ENCODE results near the gene BCL2L15.
"Not testable (repeated sequence)": the region's sequence is repeated elsewhere in the genome, so short reads cannot be mapped to it uniquely, and the experiment has no call there.

BCL2L15 gene

GRCh38 chr1:113868387-113869083, 18.8 kb downstream of the BCL2L15 start:
- no peak for DNase-seq

DNA sequence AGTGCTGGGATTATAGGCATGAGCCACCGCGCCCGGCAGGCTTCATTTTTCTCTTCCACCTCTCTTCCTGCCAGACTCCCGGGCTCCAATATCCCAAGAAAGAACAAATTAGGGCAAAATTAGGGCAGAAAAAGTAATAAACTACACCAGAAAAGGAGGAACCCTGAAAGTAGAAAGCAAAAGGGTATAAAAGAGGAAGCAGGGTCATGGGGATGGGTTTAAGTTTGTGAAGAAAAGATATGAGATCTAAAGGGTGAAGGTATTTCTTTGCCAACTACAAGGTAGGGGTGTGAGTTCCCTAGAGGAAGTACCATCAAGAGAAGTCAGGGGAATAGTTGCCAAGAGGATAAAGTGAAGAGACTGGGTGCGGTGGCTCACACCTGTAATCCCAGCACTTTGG, 25.7 kb downstream of the BCL2L15 start:
- no peak for DNase-seq

DNA sequence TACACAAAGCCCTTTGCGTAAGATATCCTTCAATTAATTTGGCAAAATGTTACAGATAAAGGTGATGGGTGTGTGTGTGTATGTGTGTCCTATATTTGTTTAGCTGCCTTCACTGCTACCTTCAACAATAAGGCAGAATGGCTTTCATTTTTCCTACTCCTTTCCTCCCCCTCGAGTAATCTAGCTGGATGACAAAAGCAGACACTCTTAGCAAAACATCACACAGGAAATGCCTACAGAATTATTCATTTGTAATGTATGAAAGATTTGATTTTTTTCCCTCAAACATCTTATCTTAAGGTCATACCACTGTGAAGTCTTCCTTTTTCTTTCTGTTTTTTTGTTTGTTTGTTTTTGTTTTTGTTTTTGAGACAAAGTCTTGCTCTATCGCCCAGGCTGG, 26.5 kb downstream of the BCL2L15 start:
- DNase-seq, result no peak

DNA sequence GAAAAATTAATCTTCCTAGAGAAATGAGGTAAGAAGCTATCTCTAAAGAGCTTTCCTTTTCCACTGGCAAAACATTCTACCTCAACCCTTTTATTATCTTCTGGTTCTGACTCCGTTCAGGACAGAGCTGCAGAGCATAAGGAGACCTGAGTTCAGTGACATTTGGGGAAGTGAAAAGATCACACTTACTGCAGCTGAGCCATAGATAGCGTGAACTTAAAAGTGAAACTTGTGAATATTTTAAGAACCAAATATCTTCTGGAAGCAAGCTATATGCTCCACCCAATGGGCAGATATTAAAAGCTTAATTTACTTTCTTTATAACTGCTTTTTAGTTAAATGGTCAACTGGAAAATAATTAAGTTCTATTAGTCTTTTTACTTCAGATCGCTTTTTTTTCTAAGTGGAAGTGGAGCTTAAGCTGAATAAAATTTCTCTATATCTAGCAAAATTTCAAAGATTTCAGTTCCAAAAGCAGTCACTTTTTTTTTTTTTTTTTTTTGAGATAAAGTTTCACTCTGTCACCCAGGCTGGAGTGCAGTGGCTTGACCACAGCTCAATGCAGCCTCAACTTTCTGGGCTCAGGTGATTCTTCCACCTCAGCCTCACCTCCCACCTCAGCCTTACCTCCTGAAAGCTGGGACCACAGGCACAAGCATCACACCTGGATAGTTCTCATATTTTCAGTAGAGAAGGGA, 27.8 kb downstream of the BCL2L15 start:
- DNase-seq, result no peak

DNA sequence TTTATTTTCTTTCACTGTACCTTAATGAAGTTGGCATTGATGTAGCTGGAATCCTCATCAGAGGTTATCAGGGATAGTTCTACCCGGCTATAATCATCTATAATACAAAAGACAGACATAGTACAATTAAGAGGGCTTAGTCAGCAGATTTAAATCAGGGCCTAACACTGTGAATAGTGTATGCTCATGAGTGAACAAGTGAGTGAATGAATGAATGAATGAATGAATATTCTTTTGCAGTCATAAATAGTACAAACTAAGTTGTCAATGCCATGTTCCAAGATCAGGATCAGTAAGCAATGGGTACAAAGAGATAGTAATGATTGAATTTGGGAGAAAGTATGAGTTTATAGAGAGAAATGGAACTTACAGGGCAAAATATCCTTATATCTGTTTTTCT, 28.4 kb downstream of the BCL2L15 start:
- no peak for DNase-seq

- DNase-seq, result no peak
These were observed 29.0 kb downstream of the BCL2L15 start for GRCh38 chr1:113858418-113858817.

DNA sequence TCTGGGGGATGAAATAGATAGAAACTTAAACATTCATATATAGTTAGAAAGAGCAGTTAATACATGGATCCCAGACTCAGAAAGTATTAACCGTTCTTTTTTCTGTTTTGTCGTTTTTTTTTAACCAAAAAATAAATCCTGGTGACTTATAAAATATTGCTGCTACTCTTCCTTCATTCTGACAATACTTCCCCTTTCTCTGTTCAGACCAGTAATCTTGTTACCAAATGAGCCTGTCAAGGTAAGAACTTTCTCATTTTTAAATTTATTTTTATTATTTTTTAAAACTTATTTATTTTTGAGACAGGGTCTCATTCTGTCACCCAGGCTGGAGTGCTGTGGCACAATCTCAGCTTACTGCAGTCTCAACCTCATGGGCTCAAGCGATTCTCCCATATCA, 29.6 kb downstream of the BCL2L15 start:
- DNase-seq, result no peak

DNA sequence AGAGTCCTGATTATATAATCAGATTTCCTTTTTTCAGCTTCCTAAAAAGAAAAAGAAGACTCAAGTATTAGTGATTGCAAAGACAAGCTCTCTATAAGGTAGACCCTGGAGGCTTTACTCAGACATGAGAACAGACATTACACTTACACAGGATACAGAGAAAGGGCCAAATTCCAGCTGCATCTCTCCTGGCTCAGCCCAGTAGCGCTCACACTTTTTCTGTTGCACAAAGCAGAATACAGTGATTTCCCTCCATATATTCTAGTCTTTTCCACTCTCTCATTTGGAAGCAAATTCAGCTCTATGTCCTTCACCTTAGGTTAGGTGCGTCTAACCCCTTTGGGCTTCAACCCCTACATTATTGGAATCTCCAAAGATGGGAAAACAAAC, 31.0 kb downstream of the BCL2L15 start:
- no peak for DNase-seq

DNA sequence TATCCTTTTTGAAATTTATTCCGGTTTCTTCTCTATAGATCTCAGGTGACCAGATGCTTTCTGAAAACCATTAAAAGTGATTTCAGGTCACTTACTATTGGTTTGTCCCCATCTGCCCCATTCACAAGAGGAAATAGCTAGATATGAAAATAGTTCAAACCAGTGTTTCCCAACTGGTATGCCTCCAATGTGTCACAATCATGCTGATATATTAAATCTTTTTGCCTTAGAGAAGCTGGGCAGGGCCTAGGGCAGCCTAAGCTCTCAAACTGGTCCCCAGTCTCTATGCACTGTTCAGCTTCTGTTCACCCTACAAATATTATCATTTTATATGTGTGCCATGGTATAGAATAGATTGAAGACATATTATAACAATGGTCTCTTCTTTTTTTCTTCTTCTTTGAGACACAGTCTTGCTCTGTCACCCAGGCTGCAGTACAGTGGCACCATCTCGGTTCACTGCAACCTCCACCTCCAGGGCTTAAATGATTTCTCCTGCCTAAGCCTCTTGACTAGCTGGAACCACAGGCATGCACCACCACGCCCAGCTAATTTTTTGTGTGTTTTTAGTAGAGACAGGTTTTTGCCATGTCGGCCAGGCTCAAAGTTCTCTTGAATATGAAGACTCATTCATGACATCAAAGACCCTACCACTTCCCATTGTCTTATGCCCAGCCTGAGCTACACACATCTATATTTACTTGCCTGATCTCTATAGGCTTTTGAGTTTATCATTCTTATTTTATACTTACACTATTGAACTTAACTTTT, 31.6 kb downstream of the BCL2L15 start:
- DNase-seq, result no peak

DNA sequence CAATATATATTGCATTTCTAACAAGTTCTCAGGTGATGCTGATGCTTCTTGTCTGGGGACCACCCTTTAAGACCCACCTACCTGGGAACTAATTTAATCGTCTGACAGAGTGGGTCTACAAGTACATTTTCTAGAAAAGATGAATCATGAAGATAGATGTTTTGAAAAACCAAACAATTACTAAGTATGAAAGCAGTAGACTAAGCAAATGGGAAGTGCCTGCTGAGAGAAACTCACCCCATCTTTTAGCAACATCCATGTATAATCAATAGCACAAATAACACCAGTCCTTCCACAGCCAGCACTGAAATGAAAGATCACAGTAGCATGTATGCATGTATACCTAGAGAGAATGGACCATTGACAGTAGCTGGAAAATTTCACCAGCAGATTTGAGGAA, 33.1 kb downstream of the BCL2L15 start:
- no peak for DNase-seq

- not testable (repeated sequence) for DNase-seq
These were observed 34.7 kb downstream of the BCL2L15 start for GRCh38 chr1:113852694-113853093.

DNA sequence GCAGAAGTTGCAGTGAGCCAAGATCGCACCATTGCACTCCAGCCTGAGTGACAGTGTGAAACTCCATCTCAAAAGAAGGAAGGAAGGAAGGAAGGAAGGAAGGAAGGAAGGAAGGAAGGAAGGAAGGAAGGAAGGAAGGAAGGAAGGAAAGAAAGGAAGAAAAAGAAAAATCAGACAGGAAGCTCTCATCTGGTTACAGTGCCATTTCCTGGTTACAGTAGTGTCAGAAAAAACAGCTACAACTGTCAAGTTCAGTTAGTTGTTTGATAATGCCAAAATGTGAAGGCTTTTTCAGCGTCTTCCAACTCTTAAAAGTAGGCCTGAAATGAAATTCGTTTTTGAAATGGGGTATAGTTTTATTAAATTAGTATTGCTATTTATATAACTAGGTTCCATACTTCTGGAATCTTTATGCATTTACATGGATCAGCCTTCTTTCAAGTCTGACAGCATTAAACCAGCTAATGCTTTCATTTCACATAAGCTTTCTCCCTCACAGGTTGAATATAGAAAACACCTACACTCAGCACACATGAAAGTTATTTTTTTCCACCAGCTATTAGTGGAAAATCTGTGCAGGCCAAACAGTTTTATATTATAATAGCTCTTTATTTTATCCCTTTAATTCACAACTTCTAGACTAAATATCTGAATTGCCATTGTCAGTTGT, 37.1 kb downstream of the BCL2L15 start:
- DNase-seq, result no peak

- DNase-seq, result no peak
These were observed 38.3 kb downstream of the BCL2L15 start for GRCh38 chr1:113849072-113849471.

- DNase-seq, result no peak
These were observed 40.9 kb downstream of the BCL2L15 start for GRCh38 chr1:113846391-113847035.

- no peak for DNase-seq
These were observed 50.8 kb downstream of the BCL2L15 start for GRCh38 chr1:113836534-113836933.

DNA sequence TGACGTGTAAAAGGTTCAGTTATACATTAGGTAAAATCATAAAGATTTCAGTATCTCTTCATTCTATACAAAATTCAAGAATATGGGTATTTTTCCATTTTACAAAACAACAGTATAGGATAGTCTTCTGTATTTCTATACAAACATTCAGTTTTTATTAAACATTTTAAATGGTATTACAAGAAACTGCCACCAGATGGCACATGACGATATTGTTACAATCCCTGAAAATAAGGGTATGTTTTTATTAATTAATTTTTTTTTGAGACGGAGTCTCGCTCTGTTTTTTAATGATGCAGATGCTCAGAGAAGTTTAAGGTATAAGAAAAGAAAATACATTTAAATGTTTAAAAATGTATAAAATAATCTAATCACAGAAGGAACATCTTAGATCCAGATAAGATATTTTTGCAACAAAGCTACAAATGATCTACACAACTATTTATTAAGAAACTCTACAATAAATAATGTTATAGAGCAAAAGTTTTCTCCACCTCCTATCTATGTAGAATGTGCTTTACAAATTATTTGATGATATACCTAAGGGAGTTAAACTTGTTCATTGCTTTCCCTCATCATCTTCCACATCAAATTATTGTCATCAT, 51.6 kb downstream of the BCL2L15 start:
- DNase-seq, result peak; percentile 36

GRCh38 chr1:113834716-113835115, 52.7 kb downstream of the BCL2L15 start:
- no peak for DNase-seq
